ENCODE measurements around the gene NPAS3.

DNA sequence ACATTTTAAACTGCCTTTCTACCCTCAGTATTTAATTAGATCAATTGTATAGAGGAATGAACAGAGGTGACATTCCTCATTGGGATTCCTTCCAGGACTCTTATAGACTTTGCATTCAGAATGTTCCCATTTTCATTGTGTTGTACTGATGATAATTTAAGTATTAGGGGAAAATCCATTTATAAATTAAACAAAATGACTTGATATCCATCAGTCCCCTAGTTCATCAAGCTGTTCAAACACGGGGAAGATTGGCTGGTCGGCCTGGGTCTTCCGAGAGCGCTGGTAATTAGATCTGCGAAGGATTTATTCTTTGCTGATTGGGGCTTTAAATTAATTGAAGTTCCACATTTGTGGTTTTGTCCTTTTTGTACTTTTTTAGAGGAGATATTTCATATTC lies 738.2 kb downstream of the NPAS3 start:
- no peak for TF ChIP-seq POLR2A (IDR thresholded peaks at IDR 0.05)
- TF ChIP-seq, protein P1, sequence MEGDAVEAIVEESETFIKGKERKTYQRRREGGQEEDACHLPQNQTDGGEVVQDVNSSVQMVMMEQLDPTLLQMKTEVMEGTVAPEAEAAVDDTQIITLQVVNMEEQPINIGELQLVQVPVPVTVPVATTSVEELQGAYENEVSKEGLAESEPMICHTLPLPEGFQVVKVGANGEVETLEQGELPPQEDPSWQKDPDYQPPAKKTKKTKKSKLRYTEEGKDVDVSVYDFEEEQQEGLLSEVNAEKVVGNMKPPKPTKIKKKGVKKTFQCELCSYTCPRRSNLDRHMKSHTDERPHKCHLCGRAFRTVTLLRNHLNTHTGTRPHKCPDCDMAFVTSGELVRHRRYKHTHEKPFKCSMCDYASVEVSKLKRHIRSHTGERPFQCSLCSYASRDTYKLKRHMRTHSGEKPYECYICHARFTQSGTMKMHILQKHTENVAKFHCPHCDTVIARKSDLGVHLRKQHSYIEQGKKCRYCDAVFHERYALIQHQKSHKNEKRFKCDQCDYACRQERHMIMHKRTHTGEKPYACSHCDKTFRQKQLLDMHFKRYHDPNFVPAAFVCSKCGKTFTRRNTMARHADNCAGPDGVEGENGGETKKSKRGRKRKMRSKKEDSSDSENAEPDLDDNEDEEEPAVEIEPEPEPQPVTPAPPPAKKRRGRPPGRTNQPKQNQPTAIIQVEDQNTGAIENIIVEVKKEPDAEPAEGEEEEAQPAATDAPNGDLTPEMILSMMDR (IDR thresholded peaks at IDR 0.05), result no peak

Measured in tibial nerve (tissue), 3 donors.